RWPE1 (cell line): Measurements from ENCODE around the gene CAB39L.

Experiments
- CTCF ChIA-PET: fragments of 350-600 bp; sonication (Branson Sonifier 250); formaldehyde crosslinking; extraction: SDS; loops from one replicate; lab custom pipeline; 2021; lab: Yijun Ruan, JAX
- POLR2A ChIA-PET: fragments of 400-600 bp; formaldehyde crosslinking; extraction: SDS; loops from one replicate; lab custom pipeline; 2020; ENCODE audit warnings: antibody characterized with exemption; ENCODE audit not compliant: low non-redundant PET; lab: Yijun Ruan, JAX
- DNase-seq: peaks from one replicate; pipeline ENCODE4 v3.0.0; 2012; ENCODE audit warnings: low spot score
- H3K27ac ChIP-seq: fragments of 450-650 bp; 2 replicates; pipeline ENCODE4 v1.5.1; 2017
- CTCF ChIP-seq: fragments of 450-650 bp; conservative IDR thresholded peaks from 2 replicates; pipeline ENCODE4 v1.5.1; 2017; ENCODE audit warnings: low read depth, mild to moderate bottlenecking

Gene CAB39L

GRCh38 chr13:49419276-49419675 is 24.6 kb downstream of the CAB39L start:
- DNase-seq = no peak
- POLR2A ChIA-PET = no interaction called here
- CTCF ChIA-PET = interaction anchor here (0.7 kb wide), 1 partner anchor 169 kb away, joined by 6 read pairs; no protein-coding TSS in a partner anchor

GRCh38 chr13:49418206-49418605 is 25.7 kb downstream of the CAB39L start:
- CTCF ChIA-PET = interaction anchor here (0.6 kb wide), 1 partner anchor 129 kb away, joined by 4 read pairs; no protein-coding TSS in a partner anchor
- TF ChIP-seq CTCF = no peak
- DNase-seq = no peak
- H3K27ac ChIP-seq = no peak overlapping the region
- POLR2A ChIA-PET = no interaction called here

More at GRCh38 chr13:49419276-49419675, 24.6 kb downstream of the CAB39L start:
- no peak for TF ChIP-seq CTCF
- H3K27ac ChIP-seq = no peak overlapping the region

GRCh38 chr13:49417161-49417560 is 26.7 kb downstream of the CAB39L start:
- ChIA-PET POLR2A (no interaction called here), CTCF (no interaction called here)
- H3K27ac ChIP-seq = no peak overlapping the region
- no peak for TF ChIP-seq CTCF
- DNase-seq = no peak

GRCh38 chr13:49412749-49413148 is 31.1 kb downstream of the CAB39L start:
- no peak for DNase-seq
- POLR2A ChIA-PET = no interaction called here
- CTCF ChIA-PET = no interaction called here
- no peak overlapping the region for H3K27ac ChIP-seq
- no peak for TF ChIP-seq CTCF

GRCh38 chr13:49411353-49411752 is 32.5 kb downstream of the CAB39L start:
- H3K27ac ChIP-seq = no peak overlapping the region
- no peak for TF ChIP-seq CTCF
- no peak for DNase-seq
- ChIA-PET POLR2A (no interaction called here), CTCF (no interaction called here)

- TF ChIP-seq CTCF = no peak
- no peak overlapping the region for H3K27ac ChIP-seq
- ChIA-PET CTCF (no interaction called here), POLR2A (no interaction called here)
- DNase-seq = no peak
Measured at GRCh38 chr13:49410477-49410876, 33.4 kb downstream of the CAB39L start.
